Heart left ventricle (tissue), 13 donors: Measurements from ENCODE around the gene DCUN1D2.

ENCODE experiments used
- POLR2A ChIP-seq, 2 donors: fragments of 450-650 bp; IDR thresholded peaks; one replicate each; pipeline ENCODE4 v1.6.1; 2017; ENCODE audit warnings: antibody characterized with exemption in 2 of 2, mild to moderate bottlenecking in 2 of 2, moderate library complexity in 2 of 2
- TF ChIP-seq, protein P1 (sequence below), 12 donors: fragments of 200-600 bp; sonication (generic) in 4 of 12; IDR thresholded peaks; one replicate each; pipeline versions ENCODE4 v1.5.0 to v1.8.0; 2018 to 2022; ENCODE audit warnings: antibody characterized with exemption in 12 of 12, mild to moderate bottlenecking in 5 of 12
- donor health status: ischemic (EF 13 %, LVEDD 7.1; RV severe dilation, severe dysfunction).
- donor health status: DM: no; HTN: yes; CAD: no.
- donor health status: DM: no; HTN: no; CAD: no.
- donor health status: ischemic (EF 25% LVEDD 6.9; RV normal size, moderate dysfunction).
- donor health status: ischemic (EF 25% LVEDD 5.7; RV mildly dilated, moderate dysfunction).
- donor health status: ischemic (EF 35%, LVEDD 5.7; RV mildly dilated, moderate dysfunction).
- donor health status: nonischemic (EF 11% LVEDD 7.7; RV severe dilation, severe dysfunction).
- donor health status: DM: yes; HTN: yes; CAD: no.
- donor health status: PGD.
- donor health status: ischemic (EF 29% LVEDD 5.4; RV normal size, mild dysfunction).
- donor health status: nonischemic (EF 23%, LVEDD 6.1; RV moderate dilation, normal function).

DNA sequence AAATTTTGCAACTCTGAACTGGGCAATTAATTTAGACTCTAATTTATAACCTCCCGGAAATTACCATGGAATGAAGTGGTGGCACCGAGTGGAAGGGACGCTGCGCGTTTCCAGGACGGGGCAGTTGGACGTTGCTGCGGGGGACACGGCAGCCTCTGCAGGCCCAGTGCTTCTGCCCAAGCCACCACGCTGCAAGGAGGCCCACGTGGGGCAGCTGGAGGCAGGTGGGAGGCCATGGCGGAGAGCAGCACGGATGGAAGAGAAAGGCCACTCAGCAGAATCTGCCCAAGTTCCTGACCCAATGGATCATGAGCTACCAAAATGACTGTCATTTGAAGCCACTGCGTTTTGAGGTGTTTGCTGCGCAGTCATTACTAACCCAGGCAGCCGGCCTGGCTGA is 26.0 kb downstream of the DCUN1D2 start:
- TF ChIP-seq, protein P1, sequence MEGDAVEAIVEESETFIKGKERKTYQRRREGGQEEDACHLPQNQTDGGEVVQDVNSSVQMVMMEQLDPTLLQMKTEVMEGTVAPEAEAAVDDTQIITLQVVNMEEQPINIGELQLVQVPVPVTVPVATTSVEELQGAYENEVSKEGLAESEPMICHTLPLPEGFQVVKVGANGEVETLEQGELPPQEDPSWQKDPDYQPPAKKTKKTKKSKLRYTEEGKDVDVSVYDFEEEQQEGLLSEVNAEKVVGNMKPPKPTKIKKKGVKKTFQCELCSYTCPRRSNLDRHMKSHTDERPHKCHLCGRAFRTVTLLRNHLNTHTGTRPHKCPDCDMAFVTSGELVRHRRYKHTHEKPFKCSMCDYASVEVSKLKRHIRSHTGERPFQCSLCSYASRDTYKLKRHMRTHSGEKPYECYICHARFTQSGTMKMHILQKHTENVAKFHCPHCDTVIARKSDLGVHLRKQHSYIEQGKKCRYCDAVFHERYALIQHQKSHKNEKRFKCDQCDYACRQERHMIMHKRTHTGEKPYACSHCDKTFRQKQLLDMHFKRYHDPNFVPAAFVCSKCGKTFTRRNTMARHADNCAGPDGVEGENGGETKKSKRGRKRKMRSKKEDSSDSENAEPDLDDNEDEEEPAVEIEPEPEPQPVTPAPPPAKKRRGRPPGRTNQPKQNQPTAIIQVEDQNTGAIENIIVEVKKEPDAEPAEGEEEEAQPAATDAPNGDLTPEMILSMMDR (IDR thresholded peaks at IDR 0.05): no peak
- no peak for TF ChIP-seq POLR2A (IDR thresholded peaks at IDR 0.05)
